ENCODE results near the gene NPAS3.
"Not testable (repeated sequence)": the region's sequence is repeated elsewhere in the genome, so short reads cannot be mapped to it uniquely, and the experiment has no call there.

Gene NPAS3

DNA sequence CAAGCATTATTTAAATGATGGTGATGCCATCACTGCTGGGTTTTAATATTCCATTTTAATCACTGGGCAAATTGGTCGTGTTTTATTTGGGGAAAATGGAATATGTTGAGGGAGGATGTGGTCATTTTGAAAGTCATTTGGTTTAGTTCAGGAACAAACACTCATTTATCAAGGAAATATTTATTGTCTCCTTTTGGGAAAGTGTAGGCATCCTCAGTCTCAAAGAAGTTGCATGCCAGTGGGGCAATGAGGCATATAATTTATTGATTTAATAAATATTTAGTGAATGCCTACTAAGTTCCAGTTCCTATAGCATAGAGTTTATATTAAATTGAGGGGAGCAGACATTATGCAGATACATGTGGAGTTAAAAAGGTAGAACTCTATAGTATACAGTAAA is 134.3 kb downstream of the NPAS3 start:
- Histone ChIP-seq H3K27ac (ENCODE audit: low read depth, low read length) (no peak overlapping the region), H3K9ac (ENCODE audit: low read length) (no peak overlapping the region)

GRCh38 chr14:33081259-33081658 is 142.6 kb downstream of the NPAS3 start:
- Histone ChIP-seq H3K27me3 (ENCODE audit: control insufficient read depth, insufficient read depth, low read length) (no peaks in the 10 kb centered on the region), H3K27ac (ENCODE audit: low read depth, low read length) (no peak overlapping the region), H3K9me3 (ENCODE audit: control insufficient read depth, insufficient read depth, low read depth, low read length) (no peaks in the 10 kb centered on the region), H3K36me3 (ENCODE audit: control insufficient read depth, insufficient read depth, low read length) (no peaks in the 10 kb centered on the region), H3K4me3 (ENCODE audit: low read depth, low read length) (no peak overlapping the region), H3K4me1 (ENCODE audit: control insufficient read depth, insufficient read depth, low read length) (peaks cover 4% of the 10 kb centered on the region), H3K9ac (ENCODE audit: low read length) (no peak overlapping the region)

More for the DNA sequence above, 134.3 kb downstream of the NPAS3 start:
- H3K27me3 ChIP-seq (ENCODE audit: control insufficient read depth, insufficient read depth, low read length) = no peaks in the 10 kb centered on the region
- H3K4me3 ChIP-seq (ENCODE audit: low read depth, low read length) = no peak overlapping the region
- no peaks in the 10 kb centered on the region for H3K36me3 ChIP-seq (ENCODE audit: control insufficient read depth, insufficient read depth, low read length)
- H3K9me3 ChIP-seq (ENCODE audit: control insufficient read depth, insufficient read depth, low read depth, low read length) = no peaks in the 10 kb centered on the region
- peaks cover 4% of the 10 kb centered on the region for H3K4me1 ChIP-seq (ENCODE audit: control insufficient read depth, insufficient read depth, low read length)

GRCh38 chr14:33085799-33086198 is 147.1 kb downstream of the NPAS3 start:
- H3K27me3 ChIP-seq (ENCODE audit: control insufficient read depth, insufficient read depth, low read length) = no peaks in the 10 kb centered on the region
- no peaks in the 10 kb centered on the region for H3K36me3 ChIP-seq (ENCODE audit: control insufficient read depth, insufficient read depth, low read length)
- no peak overlapping the region for H3K4me3 ChIP-seq (ENCODE audit: low read depth, low read length)
- H3K9me3 ChIP-seq (ENCODE audit: control insufficient read depth, insufficient read depth, low read depth, low read length) = peaks cover 19% of the 10 kb centered on the region
- H3K4me1 ChIP-seq (ENCODE audit: control insufficient read depth, insufficient read depth, low read length) = no peaks in the 10 kb centered on the region
- H3K9ac ChIP-seq (ENCODE audit: low read length) = no peak overlapping the region
- no peak overlapping the region for H3K27ac ChIP-seq (ENCODE audit: low read depth, low read length)

DNA sequence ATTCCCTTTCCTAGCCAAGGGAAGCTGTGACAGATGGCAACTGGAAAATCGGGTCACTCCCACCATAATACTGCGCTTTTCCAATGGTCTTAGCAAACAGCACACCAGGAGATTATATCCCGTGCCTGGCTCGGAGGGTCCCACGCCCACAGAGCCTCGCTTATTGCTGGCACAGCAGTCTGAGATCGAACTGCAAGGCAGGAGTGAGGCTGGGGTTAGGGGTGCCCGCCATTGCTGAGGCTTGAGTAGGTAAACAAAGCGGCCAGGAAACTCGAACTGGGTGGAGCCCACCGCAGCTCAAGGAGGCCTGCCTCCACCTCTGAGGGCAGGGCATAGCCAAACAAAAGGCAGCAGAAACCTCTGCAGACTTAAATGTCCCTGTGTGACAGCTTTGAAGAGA is 149.6 kb downstream of the NPAS3 start:
- not testable (repeated sequence) for H3K27me3 ChIP-seq (ENCODE audit: control insufficient read depth, insufficient read depth, low read length); H3K36me3 ChIP-seq (ENCODE audit: control insufficient read depth, insufficient read depth, low read length); H3K9ac ChIP-seq (ENCODE audit: low read length); H3K4me1 ChIP-seq (ENCODE audit: control insufficient read depth, insufficient read depth, low read length); H3K27ac ChIP-seq (ENCODE audit: low read depth, low read length); H3K4me3 ChIP-seq (ENCODE audit: low read depth, low read length)
- H3K9me3 ChIP-seq (ENCODE audit: control insufficient read depth, insufficient read depth, low read depth, low read length) = peaks cover 19% of the 10 kb centered on the region

DNA sequence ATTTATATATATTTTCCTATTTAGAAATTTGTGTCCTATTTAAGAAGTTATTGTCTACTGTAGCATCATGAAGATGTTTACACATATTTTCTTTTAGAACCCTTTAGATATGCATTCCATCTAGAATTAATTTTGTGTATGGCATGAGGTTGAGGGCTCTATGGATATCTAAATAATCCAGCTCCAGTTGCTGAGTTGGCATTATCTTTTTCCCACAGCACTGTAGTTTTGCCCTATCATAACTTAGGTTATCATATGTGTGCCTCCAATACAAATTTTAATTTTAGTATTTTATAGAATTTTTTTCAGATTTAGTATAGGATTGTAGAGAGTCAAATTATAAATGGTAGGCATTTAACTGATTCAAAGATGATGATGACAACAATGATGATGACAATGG is 159.3 kb downstream of the NPAS3 start:
- Histone ChIP-seq H3K9me3 (ENCODE audit: control insufficient read depth, insufficient read depth, low read depth, low read length) (no peaks in the 10 kb centered on the region), H3K27me3 (ENCODE audit: control insufficient read depth, insufficient read depth, low read length) (no peaks in the 10 kb centered on the region), H3K4me1 (ENCODE audit: control insufficient read depth, insufficient read depth, low read length) (no peaks in the 10 kb centered on the region), H3K27ac (ENCODE audit: low read depth, low read length) (no peak overlapping the region), H3K36me3 (ENCODE audit: control insufficient read depth, insufficient read depth, low read length) (no peaks in the 10 kb centered on the region), H3K9ac (ENCODE audit: low read length) (no peak overlapping the region), H3K4me3 (ENCODE audit: low read depth, low read length) (no peak overlapping the region)

- Histone ChIP-seq H3K4me1 (ENCODE audit: control insufficient read depth, insufficient read depth, low read length) (no peaks in the 10 kb centered on the region), H3K27ac (ENCODE audit: low read depth, low read length) (no peak overlapping the region), H3K36me3 (ENCODE audit: control insufficient read depth, insufficient read depth, low read length) (no peaks in the 10 kb centered on the region), H3K9me3 (ENCODE audit: control insufficient read depth, insufficient read depth, low read depth, low read length) (no peaks in the 10 kb centered on the region), H3K27me3 (ENCODE audit: control insufficient read depth, insufficient read depth, low read length) (no peaks in the 10 kb centered on the region), H3K4me3 (ENCODE audit: low read depth, low read length) (no peak overlapping the region), H3K9ac (ENCODE audit: low read length) (no peak overlapping the region)
These were observed 164.8 kb downstream of the NPAS3 start for GRCh38 chr14:33103489-33103888.

DNA sequence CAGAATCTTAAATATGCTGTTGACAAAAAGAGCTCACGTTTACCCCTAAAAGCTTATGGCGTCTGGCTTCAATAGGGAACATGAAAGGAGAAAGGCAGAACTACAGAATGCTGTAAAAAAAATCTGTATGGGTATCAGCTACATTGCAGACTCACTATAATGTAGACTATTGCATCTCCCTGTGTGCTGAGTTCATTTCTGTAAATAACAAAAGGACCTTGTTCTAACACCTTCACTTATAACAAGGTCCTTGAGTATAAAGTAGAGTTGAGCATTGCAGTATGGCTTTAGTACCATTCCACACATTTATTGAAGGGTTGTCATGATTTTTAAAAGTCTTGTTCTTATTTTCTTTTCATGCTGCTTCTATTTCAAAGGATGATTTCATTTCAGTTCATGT is 165.3 kb downstream of the NPAS3 start:
- H3K27ac ChIP-seq (ENCODE audit: low read depth, low read length) = no peak overlapping the region
- no peak overlapping the region for H3K9ac ChIP-seq (ENCODE audit: low read length)
- no peaks in the 10 kb centered on the region for H3K36me3 ChIP-seq (ENCODE audit: control insufficient read depth, insufficient read depth, low read length)
- H3K27me3 ChIP-seq (ENCODE audit: control insufficient read depth, insufficient read depth, low read length) = no peaks in the 10 kb centered on the region
- no peak overlapping the region for H3K4me3 ChIP-seq (ENCODE audit: low read depth, low read length)
- H3K9me3 ChIP-seq (ENCODE audit: control insufficient read depth, insufficient read depth, low read depth, low read length) = no peaks in the 10 kb centered on the region
- H3K4me1 ChIP-seq (ENCODE audit: control insufficient read depth, insufficient read depth, low read length) = no peaks in the 10 kb centered on the region

DNA sequence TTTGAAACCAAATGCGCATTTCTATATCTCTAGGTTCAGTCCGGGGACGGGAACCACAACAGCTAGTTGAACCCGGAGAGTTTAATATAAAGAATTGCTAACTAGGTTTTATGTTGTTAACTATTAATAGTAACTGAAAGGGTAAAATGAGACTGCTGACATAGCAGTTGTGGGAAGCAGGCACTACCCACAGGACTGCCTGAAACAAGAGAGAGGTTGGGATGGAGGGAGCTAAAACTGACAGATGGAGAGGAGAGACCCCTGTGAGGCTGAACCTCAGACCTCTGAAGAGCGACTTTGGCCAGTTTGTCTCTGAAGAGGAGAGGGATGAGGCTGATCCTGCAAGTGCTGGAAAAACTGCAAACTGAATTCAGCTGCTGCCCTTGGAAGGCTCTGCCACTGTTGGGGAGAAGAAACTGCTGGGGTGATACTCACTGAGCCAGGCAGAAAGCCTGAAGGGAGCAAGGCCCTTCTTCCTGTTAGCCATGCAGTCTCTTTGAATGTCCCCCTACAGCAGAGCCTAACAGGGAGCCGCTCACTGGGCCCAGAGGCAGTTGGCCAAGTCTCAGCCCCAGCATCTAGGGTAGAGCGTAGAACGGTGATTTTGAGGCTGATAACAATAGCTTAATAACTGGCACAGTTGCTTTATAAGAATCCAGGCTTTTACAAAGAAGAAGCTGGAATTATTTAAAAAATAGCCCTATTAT is 172.2 kb downstream of the NPAS3 start:
- H3K9me3 ChIP-seq (ENCODE audit: control insufficient read depth, insufficient read depth, low read depth, low read length) = no peaks in the 10 kb centered on the region
- no peaks in the 10 kb centered on the region for H3K27me3 ChIP-seq (ENCODE audit: control insufficient read depth, insufficient read depth, low read length)
- no peak overlapping the region for H3K27ac ChIP-seq (ENCODE audit: low read depth, low read length)
- no peak overlapping the region for H3K4me3 ChIP-seq (ENCODE audit: low read depth, low read length)
- no peaks in the 10 kb centered on the region for H3K36me3 ChIP-seq (ENCODE audit: control insufficient read depth, insufficient read depth, low read length)
- no peak overlapping the region for H3K9ac ChIP-seq (ENCODE audit: low read length)
- H3K4me1 ChIP-seq (ENCODE audit: control insufficient read depth, insufficient read depth, low read length) = peaks cover 8% of the 10 kb centered on the region

GRCh38 chr14:33114331-33114730 is 175.7 kb downstream of the NPAS3 start:
- no peak overlapping the region for H3K27ac ChIP-seq (ENCODE audit: low read depth, low read length)
- no peak overlapping the region for H3K4me3 ChIP-seq (ENCODE audit: low read depth, low read length)
- H3K9ac ChIP-seq (ENCODE audit: low read length) = no peak overlapping the region
- no peaks in the 10 kb centered on the region for H3K36me3 ChIP-seq (ENCODE audit: control insufficient read depth, insufficient read depth, low read length)
- H3K4me1 ChIP-seq (ENCODE audit: control insufficient read depth, insufficient read depth, low read length) = peaks cover 8% of the 10 kb centered on the region
- no peaks in the 10 kb centered on the region for H3K9me3 ChIP-seq (ENCODE audit: control insufficient read depth, insufficient read depth, low read depth, low read length)
- H3K27me3 ChIP-seq (ENCODE audit: control insufficient read depth, insufficient read depth, low read length) = no peaks in the 10 kb centered on the region

DNA sequence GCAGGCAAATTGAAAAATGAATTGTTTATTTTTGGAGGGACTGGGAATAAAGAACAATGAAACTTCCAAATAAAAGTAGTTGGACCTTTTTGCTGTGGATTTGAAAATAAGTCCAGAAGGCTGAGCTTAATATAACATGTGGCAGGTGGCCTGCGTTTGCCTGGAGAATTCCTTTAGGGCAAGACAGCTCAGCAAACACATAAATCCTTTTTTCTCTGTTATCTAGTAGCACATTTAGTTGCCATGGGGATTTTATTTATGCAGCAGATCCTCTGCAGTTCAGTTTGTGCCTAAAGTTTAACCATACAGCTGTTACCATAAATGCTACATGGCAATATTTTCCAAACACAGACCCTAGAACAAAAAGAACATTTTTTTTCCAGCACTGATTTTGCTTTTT is 180.0 kb downstream of the NPAS3 start:
- H3K4me1 ChIP-seq (ENCODE audit: control insufficient read depth, insufficient read depth, low read length) = no peaks in the 10 kb centered on the region
- no peak overlapping the region for H3K4me3 ChIP-seq (ENCODE audit: low read depth, low read length)
- H3K27ac ChIP-seq (ENCODE audit: low read depth, low read length) = no peak overlapping the region
- no peaks in the 10 kb centered on the region for H3K36me3 ChIP-seq (ENCODE audit: control insufficient read depth, insufficient read depth, low read length)
- H3K9ac ChIP-seq (ENCODE audit: low read length) = no peak overlapping the region
- no peaks in the 10 kb centered on the region for H3K27me3 ChIP-seq (ENCODE audit: control insufficient read depth, insufficient read depth, low read length)
- no peaks in the 10 kb centered on the region for H3K9me3 ChIP-seq (ENCODE audit: control insufficient read depth, insufficient read depth, low read depth, low read length)

GRCh38 chr14:33120341-33120740 is 181.7 kb downstream of the NPAS3 start:
- no peaks in the 10 kb centered on the region for H3K4me1 ChIP-seq (ENCODE audit: control insufficient read depth, insufficient read depth, low read length)
- H3K27ac ChIP-seq (ENCODE audit: low read depth, low read length) = no peak overlapping the region
- no peaks in the 10 kb centered on the region for H3K36me3 ChIP-seq (ENCODE audit: control insufficient read depth, insufficient read depth, low read length)
- no peak overlapping the region for H3K9ac ChIP-seq (ENCODE audit: low read length)
- H3K27me3 ChIP-seq (ENCODE audit: control insufficient read depth, insufficient read depth, low read length) = no peaks in the 10 kb centered on the region
- H3K4me3 ChIP-seq (ENCODE audit: low read depth, low read length) = no peak overlapping the region
- H3K9me3 ChIP-seq (ENCODE audit: control insufficient read depth, insufficient read depth, low read depth, low read length) = no peaks in the 10 kb centered on the region

DNA sequence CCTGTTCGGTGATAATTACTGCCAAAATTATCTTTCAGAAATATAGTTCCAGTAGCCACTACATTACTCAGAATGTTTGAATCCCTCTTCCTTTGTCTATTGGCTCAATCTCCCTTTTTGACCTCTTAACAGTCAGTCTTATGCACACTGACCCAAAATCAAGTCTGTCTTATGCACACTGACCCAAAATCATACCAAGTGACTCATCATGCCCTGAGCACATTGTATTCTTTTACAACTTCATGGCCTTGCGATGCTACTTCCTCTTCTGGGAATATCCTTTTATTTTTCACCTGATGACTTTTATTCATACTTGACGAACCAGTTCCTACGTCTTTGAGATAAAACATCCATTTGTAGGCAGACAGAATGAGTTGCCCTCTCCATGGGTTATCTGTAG is 182.3 kb downstream of the NPAS3 start:
- H3K9ac ChIP-seq (ENCODE audit: low read length) = no peak overlapping the region
- H3K27ac ChIP-seq (ENCODE audit: low read depth, low read length) = no peak overlapping the region
- no peaks in the 10 kb centered on the region for H3K27me3 ChIP-seq (ENCODE audit: control insufficient read depth, insufficient read depth, low read length)
- no peak overlapping the region for H3K4me3 ChIP-seq (ENCODE audit: low read depth, low read length)
- H3K36me3 ChIP-seq (ENCODE audit: control insufficient read depth, insufficient read depth, low read length) = no peaks in the 10 kb centered on the region
- H3K4me1 ChIP-seq (ENCODE audit: control insufficient read depth, insufficient read depth, low read length) = no peaks in the 10 kb centered on the region
- H3K9me3 ChIP-seq (ENCODE audit: control insufficient read depth, insufficient read depth, low read depth, low read length) = no peaks in the 10 kb centered on the region

Measured in HUES6 (cell line).